Cardiac fibroblast (primary cell): ENCODE measurements around the gene PHACTR1.

Experiments used
- DNase-seq, 2 donors: peaks; one replicate each; pipeline versions ENCODE4 v3.0.0 to v3.0.0-alpha.2; 2010; ENCODE audit warnings: low read depth in 2 of 2
- H3K4me3 ChIP-seq, 2 donors: replicated peaks in 1 of 2; 1 replicate in 1 of 2; 2 replicates in 1 of 2; pipeline ENCODE4 v1.5.1; 2011; ENCODE audit warnings: low read depth in 2 of 2, low read length in 2 of 2, mild to moderate bottlenecking in 2 of 2, moderate library complexity in 1 of 2
- CTCF ChIP-seq: IDR thresholded peaks from one replicate; pipeline ENCODE4 v1.5.1; 2011; ENCODE audit warnings: low read depth, mild to moderate bottlenecking, low read length, inconsistent platforms

Gene PHACTR1

GRCh38 chr6:13075141-13075845, 358.7 kb downstream of the PHACTR1 start:
- TF ChIP-seq CTCF, result no peak
- no peak overlapping the region for H3K4me3 ChIP-seq
- DNase-seq, result no peak

GRCh38 chr6:13076575-13076974, 360.0 kb downstream of the PHACTR1 start:
- no peak for TF ChIP-seq CTCF
- DNase-seq, result no peak
- H3K4me3 ChIP-seq, result no peak overlapping the region

- no peak for TF ChIP-seq CTCF
- H3K4me3 ChIP-seq, result no peak overlapping the region
- DNase-seq, result no peak
These were observed 360.6 kb downstream of the PHACTR1 start for GRCh38 chr6:13077117-13077516.

GRCh38 chr6:13079096-13079723, 362.6 kb downstream of the PHACTR1 start:
- DNase-seq, result no peak
- TF ChIP-seq CTCF, result no peak
- no peak overlapping the region for H3K4me3 ChIP-seq

GRCh38 chr6:13080462-13081188, 364.1 kb downstream of the PHACTR1 start:
- no peak for TF ChIP-seq CTCF
- DNase-seq, result no peak
- no peak overlapping the region for H3K4me3 ChIP-seq

- TF ChIP-seq CTCF, result no peak
- no peak for DNase-seq
- no peak overlapping the region for H3K4me3 ChIP-seq
These were observed 364.6 kb downstream of the PHACTR1 start for GRCh38 chr6:13081189-13081563.
